Prostate gland (tissue), 2 donors: ENCODE measurements around the gene RECK.

Experiments
- CTCF ChIP-seq, 4 experiments: fragments of 200-600 bp in 2 of 4; fragments of 450-650 bp in 2 of 4; sonication (generic) in 2 of 4; IDR thresholded peaks; 1 replicate in 3 of 4; 2 replicates in 1 of 4; pipeline ENCODE4 v1.5.1; 2016 to 2019; ENCODE audit warnings: antibody characterized with exemption in 4 of 4, mild to moderate bottlenecking in 2 of 4, moderate library complexity in 2 of 4
- POLR2A ChIP-seq: fragments of 450-650 bp; IDR thresholded peaks from one replicate; pipeline ENCODE4 v1.6.1; 2016; ENCODE audit warnings: antibody characterized with exemption, mild to moderate bottlenecking
- POLR2AphosphoS5 ChIP-seq: sonication (generic); formaldehyde crosslinking; IDR thresholded peaks from one replicate; pipeline ENCODE4 v1.6.1; 2017; ENCODE audit warnings: antibody characterized with exemption

DNA sequence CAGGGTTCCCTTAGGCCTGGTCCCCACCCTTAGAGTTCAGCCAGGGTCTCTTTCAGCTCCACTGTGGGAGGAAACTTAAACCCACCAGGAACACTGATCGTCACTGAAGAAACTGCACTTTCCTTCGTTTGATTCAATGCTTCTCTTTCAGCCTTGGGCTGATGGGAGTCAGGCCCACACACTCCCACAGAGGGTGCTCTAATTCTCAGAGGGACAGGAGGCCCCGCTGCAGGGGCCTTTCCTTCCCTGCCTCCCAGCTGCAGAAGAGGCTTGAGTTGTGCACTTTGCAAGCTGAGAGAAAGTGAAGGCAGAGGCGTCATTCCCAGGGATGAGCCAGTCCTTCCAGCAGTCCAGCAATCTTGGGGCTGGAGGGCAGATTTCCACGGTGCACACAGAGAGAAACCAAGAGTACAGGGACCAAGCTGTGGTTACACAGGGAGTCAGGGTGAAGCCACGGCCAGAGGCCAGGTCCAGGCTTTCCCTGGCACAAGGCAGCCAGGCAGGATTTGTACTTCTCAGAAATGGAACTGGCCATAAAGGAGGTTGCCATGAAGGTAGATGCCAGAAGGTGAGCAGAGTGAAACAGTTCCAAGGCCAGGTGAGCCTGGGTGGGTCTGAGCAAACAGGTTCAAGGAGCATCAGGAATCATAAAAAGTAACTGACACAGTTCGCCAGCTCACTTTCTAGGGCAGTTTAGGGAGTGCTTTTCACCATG is 89.5 kb downstream of the RECK start:
- no peak for TF ChIP-seq CTCF (IDR thresholded peaks at IDR 0.05)
- no peak for TF ChIP-seq POLR2A
- no peak for TF ChIP-seq POLR2AphosphoS5
